SK-N-MC (cell line): ENCODE measurements around the gene VWA7.

Source experiments
- DNase-seq: peaks from one replicate; pipeline ENCODE4 v3.0.0-alpha.2; 2011; ENCODE audit warnings: low read depth, low spot score
- H3K27ac ChIP-seq: fragments of 200-600 bp; sonication (generic); 2 replicates; pipeline ENCODE4 v1.5.1; 2016; ENCODE audit warnings: mixed run types
- H3K36me3 ChIP-seq: fragments of 200-600 bp; sonication (generic); 2 replicates; pipeline ENCODE4 v1.6.1; 2017; ENCODE audit warnings: antibody characterized with exemption, low read length, mixed read lengths; ENCODE audit not compliant: insufficient read depth
- H3K4me3 ChIP-seq: fragments of 200-600 bp; sonication (generic); 2 replicates; pipeline ENCODE4 v1.5.1; 2016
- H3K9ac ChIP-seq: fragments of 200-600 bp; sonication (generic); 2 replicates; pipeline ENCODE4 v1.8.0; 2017; ENCODE audit warnings: mixed run types, mixed read lengths; ENCODE audit not compliant: insufficient read length
- H3K9me3 ChIP-seq: fragments of 200-600 bp; sonication (generic); 2 replicates; pipeline ENCODE4 v1.6.1; 2017; ENCODE audit warnings: low read depth, mild to moderate bottlenecking, antibody characterized with exemption, low read length, moderate library complexity, mixed read lengths
- EZH2 ChIP-seq: fragments of 200-600 bp; sonication (generic); IDR thresholded peaks from one replicate; pipeline ENCODE4 v1.6.1; 2017; ENCODE audit warnings: antibody characterized with exemption
- FOXP2 ChIP-seq: optimal IDR thresholded peaks from 2 replicates; pipeline ENCODE3; 2011; ENCODE audit warnings: mild to moderate bottlenecking, moderate library complexity; ENCODE audit not compliant: insufficient read depth; ENCODE audit errors: extremely low read length, control extremely low read depth
- POLR2AphosphoS5 ChIP-seq: IDR thresholded peaks from 2 replicates; pipeline ENCODE4 v1.6.1; 2012; ENCODE audit warnings: mild to moderate bottlenecking, low read depth, low read length, borderline replicate concordance

VWA7 gene

GRCh38 chr6:31781244-31782125, 4.4 kb upstream of the VWA7 start:
- no peak for DNase-seq
- Histone ChIP-seq H3K27ac (no peak overlapping the region), H3K4me3 (no peak overlapping the region), H3K9ac (no peak overlapping the region), H3K36me3 (peaks cover 83% of the 10 kb centered on the region), H3K9me3 (no peaks in the 10 kb centered on the region)
- no peak for TF ChIP-seq POLR2AphosphoS5

- peaks cover 78% of the 10 kb centered on the region for H3K36me3 ChIP-seq
These were observed 3.5 kb upstream of the VWA7 start for GRCh38 chr6:31780507-31781243.

GRCh38 chr6:31779908-31780307, 2.8 kb upstream of the VWA7 start:
- Histone ChIP-seq H3K27ac (no peak overlapping the region), H3K36me3 (peaks cover 70% of the 10 kb centered on the region), H3K4me3 (no peak overlapping the region), H3K9me3 (no peaks in the 10 kb centered on the region), H3K9ac (no peak overlapping the region)
- TF ChIP-seq EZH2 (no peak), FOXP2 (no peak), POLR2AphosphoS5 (no peak)
- no peak for DNase-seq

More at GRCh38 chr6:31780507-31781243, 3.5 kb upstream of the VWA7 start:
- Histone ChIP-seq H3K4me3 (no peak overlapping the region), H3K9ac (no peak overlapping the region), H3K27ac (no peak overlapping the region), H3K9me3 (no peaks in the 10 kb centered on the region)
- no peak for DNase-seq
- TF ChIP-seq POLR2AphosphoS5 (no peak), FOXP2 (no peak), EZH2 (no peak)

GRCh38 chr6:31778999-31779885, 2.1 kb upstream of the VWA7 start:
- DNase-seq, result no peak
- H3K4me3 ChIP-seq, result no peak overlapping the region
- no peak overlapping the region for H3K27ac ChIP-seq
- peaks cover 64% of the 10 kb centered on the region for H3K36me3 ChIP-seq
- H3K9ac ChIP-seq, result no peak overlapping the region
- no peaks in the 10 kb centered on the region for H3K9me3 ChIP-seq
- TF ChIP-seq POLR2AphosphoS5, result no peak
- no peak for TF ChIP-seq FOXP2
- TF ChIP-seq EZH2, result no peak

- Histone ChIP-seq H3K9ac (no peak overlapping the region), H3K4me3 (no peak overlapping the region), H3K36me3 (peaks cover 55% of the 10 kb centered on the region), H3K9me3 (no peaks in the 10 kb centered on the region), H3K27ac (peak overlapping the region; percentile 46; the same call in 1 of the 2 replicates)
- no peak for DNase-seq
- TF ChIP-seq FOXP2 (no peak), EZH2 (no peak), POLR2AphosphoS5 (no peak)
These were observed 1.1 kb upstream of the VWA7 start for GRCh38 chr6:31778193-31778592.

- peak overlapping the region; percentile 46; the same call in 1 of the 2 replicates for H3K27ac ChIP-seq
- TF ChIP-seq POLR2AphosphoS5, result no peak; the same call in 1 of the 2 replicates
- no peak for TF ChIP-seq FOXP2
- TF ChIP-seq EZH2, result no peak
- no peak overlapping the region for H3K9ac ChIP-seq
- DNase-seq, result no peak
- peaks cover 49% of the 10 kb centered on the region for H3K36me3 ChIP-seq
- H3K4me3 ChIP-seq, result no peak overlapping the region
- H3K9me3 ChIP-seq, result no peaks in the 10 kb centered on the region
These were observed 531 bp upstream of the VWA7 start for GRCh38 chr6:31777667-31778050.

- TF ChIP-seq EZH2 (no peak), POLR2AphosphoS5 (no peak), FOXP2 (no peak)
- H3K27ac ChIP-seq, result no peak overlapping the region
- no peaks in the 10 kb centered on the region for H3K9me3 ChIP-seq
- no peak overlapping the region for H3K4me3 ChIP-seq
- peaks cover 38% of the 10 kb centered on the region for H3K36me3 ChIP-seq
- H3K9ac ChIP-seq, result no peak overlapping the region
- no peak for DNase-seq
These were observed 591 bp downstream of the VWA7 start for GRCh38 chr6:31776485-31776988.
